GM21576 (cell line): ENCODE measurements around the gene MON1A.
A peak's percentile ranks its signal among the peaks of the same experiment; 100 is the strongest.
"Not testable (repeated sequence)": the region's sequence is repeated elsewhere in the genome, so short reads cannot be mapped to it uniquely, and the experiment has no call there.

Source experiments
- ATAC-seq: cut with Tn5 transposase; IDR thresholded peaks from one replicate; pipeline ENCODE4 v1.9.1; 2021; ENCODE audit warnings: mild to moderate bottlenecking, moderate library complexity; ENCODE audit not compliant: unreplicated experiment

Gene MON1A

GRCh38 chr3:49929291-49930167, at the start of gene MON1A:
TSS of gene MON1A (minus strand) at chr3:49929811. CDS start at chr3:49913346, 16,465 bp downstream.
- peak; percentile 86 for ATAC-seq

- no peak for ATAC-seq
Observed at GRCh38 chr3:49976942-49977341, 47.3 kb upstream of the MON1A start.

- ATAC-seq = no peak
Observed at GRCh38 chr3:49972656-49973055, 43.0 kb upstream of the MON1A start.

- ATAC-seq = no peak
Observed at GRCh38 chr3:49968346-49968745, 38.7 kb upstream of the MON1A start.

DNA sequence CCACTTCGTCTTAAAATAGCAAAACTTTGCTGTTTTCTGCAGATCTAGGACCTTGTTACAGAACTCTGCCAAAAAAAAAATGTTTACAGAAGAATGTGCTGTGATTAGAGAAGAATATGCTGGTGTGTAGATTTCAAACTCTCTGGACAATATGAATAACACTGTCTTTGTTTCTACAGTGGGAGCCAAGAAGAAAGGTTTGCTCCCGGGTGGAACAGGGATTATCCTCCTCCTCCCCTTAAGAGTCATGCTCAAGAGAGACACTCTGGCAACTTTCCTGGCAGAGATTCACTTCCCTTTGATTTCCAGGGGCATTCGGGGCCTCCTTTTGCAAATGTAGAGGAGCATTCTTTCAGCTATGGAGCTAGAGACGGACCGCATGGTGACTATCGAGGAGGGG, 37.7 kb upstream of the MON1A start:
- no peak for ATAC-seq

GRCh38 chr3:49966233-49966942, 36.8 kb upstream of the MON1A start:
- ATAC-seq = no peak

GRCh38 chr3:49955636-49956035, 26.0 kb upstream of the MON1A start:
- no peak for ATAC-seq

DNA sequence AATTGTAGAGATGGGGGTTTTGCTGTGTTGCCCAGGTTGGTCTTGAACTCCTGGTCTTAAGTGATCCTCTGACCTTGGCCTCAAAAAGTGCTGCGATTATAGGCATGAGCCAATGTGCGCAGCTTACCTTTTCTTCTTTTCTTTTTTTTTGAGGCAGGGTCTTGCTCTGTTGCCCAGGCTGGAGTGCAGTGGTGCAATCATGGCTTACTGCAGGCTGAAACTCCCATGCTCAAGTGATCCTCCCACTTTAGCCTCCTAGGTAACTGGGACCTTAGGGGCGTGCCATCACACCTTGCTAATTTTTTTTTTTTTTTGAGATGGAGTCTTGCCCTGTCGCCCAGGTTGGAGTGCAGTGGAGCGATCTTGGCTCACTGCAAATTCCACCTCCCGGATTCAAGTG, 23.3 kb upstream of the MON1A start:
- ATAC-seq = no peak

DNA sequence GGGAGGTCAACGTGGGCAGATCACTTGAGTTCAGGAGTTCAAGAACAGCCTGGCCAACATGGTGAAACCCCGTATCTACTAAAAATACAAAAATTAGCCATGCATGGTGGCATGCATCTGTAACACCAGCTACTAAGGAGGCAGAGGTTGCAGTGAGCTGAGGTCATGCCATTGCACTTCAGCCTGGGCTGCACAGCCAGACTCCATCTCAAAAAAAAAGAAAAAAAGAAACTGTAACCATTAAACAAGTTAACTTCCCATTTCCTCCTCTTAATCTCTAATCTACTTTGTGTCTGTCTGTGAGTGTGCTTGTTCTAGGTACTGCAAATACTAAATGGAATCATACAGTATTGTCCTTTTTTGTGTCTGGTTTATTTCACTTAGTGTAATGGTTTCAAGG, 13.0 kb upstream of the MON1A start:
- ATAC-seq = no peak

DNA sequence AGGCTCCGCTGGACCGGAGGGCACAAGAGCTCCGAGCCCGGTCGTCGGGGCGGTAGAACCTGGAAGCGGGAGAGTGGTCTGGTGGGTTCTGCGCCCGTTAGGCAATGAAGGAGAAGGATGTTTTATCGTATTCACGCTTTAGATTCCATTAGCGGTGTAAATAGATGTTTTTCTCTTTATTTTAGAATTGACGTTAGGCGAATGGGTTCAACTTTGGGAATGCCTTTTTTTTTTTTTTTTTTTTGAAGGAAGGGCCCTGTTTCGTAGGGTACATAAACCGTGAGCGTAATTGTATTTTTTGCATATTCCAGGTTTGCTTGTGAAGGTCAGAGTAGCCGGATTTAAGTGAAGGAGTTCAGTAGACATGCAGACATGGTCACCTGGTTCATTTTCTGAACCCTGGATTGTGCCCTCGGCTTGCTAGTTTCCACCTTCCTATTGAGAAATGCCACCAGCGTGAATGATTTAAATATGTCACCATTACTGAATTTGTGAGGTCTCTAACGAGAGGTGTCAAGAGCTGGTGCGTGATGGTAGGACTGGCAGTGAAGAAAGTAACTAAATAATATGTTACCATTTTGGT, 11.1 kb upstream of the MON1A start:
- no peak for ATAC-seq

- ATAC-seq = peak; percentile 88
Observed at GRCh38 chr3:49939858-49940666, 10.5 kb upstream of the MON1A start, which contains the start of gene RBM6. TSS of gene RBM6 (plus strand) at chr3:49940150. CDS start at chr3:49962642, 22,492 bp downstream.

DNA sequence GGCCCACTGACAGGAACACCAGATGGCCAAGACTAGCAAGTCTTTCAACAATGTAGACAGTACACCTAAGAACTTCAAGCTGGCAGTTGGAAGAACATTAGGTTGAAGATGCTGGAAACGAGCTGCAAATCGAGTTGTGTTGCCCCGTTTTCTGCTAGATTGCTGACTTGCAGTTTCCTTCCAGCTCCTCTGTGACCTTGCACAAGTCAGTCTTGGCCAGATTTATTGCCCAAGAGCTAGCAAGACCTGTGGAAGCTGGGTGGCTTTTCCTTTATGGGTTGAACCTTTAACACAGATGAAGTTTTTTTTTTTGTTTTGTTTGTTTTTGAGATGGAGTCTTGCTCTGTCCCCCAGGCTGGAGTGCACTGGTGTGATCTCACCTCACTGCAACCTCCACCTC, 7.5 kb upstream of the MON1A start:
- no peak for ATAC-seq

- not testable (repeated sequence) for ATAC-seq
Observed at GRCh38 chr3:49932281-49932680, 2.7 kb upstream of the MON1A start.

DNA sequence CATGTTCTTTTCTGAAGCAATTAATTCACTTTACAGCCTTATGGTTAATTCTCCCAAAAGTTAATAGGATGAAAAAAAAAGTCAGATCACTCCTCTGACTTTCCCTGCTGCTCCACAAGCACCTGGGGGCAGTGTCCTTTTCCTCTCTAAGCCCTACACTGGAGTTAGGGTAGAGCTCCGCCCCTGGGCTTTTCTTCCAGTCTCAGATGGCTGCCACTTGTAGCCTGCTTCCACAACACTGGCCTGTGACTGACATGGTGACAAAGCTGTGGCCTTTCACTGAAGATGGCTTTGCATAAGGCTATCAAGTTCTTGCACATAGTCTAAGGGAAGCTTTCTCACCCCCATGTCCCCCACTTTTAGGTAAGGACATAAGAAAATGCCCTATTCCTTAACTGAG, 1.3 kb upstream of the MON1A start:
- no peak for ATAC-seq

DNA sequence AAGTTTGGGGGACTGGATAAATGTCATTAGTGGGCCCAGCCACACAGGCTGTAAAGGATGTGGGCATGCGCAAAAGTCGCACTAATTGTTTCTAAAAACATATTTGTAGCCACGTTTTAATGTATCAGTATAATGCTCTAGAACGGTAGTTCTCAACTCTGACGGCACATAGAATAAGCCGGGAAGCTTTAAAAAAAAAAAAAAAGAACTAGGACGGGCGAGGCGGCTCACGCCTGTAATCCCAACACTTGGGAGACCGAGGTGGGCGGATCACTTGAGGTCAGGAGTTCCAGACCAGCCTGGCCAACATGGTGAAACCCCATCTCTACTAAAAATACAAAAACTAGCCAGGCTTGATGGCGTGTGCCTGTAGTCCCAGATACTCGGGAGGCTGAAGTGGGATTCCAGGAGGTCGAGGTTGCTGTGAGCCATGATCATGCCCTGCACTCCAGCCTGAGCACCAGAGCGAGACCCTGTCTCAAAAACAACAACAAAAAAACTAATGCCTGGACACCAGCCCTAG, 618 bp upstream of the MON1A start:
- no peak for ATAC-seq

DNA sequence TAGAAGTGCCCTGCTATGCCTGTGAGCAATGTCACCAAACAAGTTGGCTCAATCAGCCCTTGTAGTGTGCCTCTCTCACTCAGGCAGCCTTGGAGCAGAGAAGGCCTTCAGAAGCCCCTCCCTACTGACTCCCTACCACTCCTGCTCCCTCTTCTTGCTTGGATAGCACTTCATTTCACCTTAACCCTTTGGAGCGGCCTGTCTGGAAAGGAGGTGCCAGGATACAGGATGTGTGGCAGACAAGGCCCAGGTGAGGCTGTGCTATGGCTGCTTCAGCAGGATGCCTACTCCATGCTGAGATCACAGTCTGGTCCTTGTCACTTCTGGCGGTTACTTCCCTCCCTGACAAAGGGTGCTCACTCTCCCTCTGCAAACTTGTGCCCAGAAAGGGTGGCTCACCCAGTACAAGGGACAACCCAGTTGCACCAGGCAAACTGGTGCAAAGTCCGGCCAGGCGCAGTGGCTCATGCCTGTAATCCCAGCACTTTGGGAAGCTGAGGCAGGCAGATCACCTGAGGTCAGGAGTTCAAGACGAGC, 1.1 kb downstream of the MON1A start:
- no peak for ATAC-seq

- no peak for ATAC-seq
Observed at GRCh38 chr3:49927798-49928197, 1.8 kb downstream of the MON1A start.

DNA sequence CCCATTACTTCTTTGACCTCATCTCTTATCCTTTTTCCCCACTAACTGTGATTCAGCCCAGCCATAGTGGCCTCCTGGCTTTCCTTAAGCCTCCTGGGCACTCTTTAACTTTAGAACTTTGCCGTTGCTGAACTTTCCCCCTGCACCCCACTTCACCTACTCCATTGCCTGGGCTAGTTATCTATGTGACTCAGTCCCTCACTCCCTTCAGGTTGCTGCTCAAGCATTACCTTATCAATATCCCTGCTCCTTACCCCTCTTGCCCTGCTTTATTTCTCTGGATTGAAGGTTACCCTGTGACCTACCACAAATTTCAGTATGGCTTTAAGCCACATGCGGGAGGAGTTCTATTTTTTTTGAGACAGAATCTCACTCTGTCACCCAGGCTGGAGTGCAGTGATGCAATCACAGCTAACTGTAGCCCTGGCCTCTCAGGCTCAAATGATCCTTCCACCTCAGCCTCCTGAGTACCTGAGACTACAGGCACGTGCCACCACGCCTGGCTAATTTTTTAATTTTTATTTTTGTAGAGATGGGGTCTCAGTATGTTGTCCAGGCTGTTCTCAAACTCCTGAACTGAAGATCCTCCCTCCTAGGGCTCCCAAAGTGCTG, 3.4 kb downstream of the MON1A start:
- ATAC-seq = no peak

DNA sequence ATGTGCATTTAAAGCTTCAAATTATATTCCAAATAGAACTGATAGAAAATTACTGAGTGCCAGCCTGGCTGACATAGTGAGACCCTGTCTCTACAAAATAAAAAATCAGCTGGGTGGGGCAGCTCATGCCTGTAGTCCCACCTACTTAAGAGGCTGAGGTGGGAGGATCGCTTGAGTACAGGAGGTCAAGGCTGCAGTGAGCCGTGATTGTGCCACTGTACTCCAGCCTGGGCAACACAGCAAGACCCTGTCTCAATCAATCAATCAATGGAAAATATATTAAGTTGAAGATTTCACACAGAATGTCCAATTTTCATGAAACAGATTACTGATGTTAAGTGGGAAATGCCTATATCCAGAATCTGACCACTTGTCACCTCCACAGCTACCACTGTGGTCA, 4.1 kb downstream of the MON1A start:
- no peak for ATAC-seq

DNA sequence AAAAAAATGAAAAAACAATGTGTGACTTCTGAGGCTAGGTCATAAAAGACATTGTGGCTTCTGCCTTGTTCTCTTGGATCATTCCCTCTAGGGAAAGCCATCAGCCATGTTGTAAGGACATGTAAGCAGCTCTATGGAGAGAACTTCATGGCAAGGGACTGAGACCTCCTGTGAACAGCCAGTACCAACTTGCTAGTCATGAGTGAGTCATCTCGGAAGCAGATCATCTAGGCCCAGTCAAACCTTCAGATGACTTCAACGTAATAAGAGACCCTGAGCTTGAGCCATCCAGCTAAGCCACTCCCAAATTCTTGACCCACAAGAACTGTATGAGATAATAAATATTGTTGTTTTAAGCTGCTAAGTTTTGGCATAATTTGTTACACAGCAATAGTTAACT, 4.9 kb downstream of the MON1A start:
- ATAC-seq = no peak
